K562 (cell line): ENCODE data around the gene MTMR4. TPM values are rescaled to one million over a fixed set of nuclear protein-coding genes. Genes with fewer than 3 reads are reported as not detected.
"Not testable (repeated sequence)": the region's sequence is repeated elsewhere in the genome, so short reads cannot be mapped to it uniquely, and the experiment has no call there.

Experiments
- ATAC-seq: fragments of 200-7000 bp; cut with Tn5 transposase; 3 replicates; pipeline ENCODE4 v1.9.1; 2020; ENCODE audit warnings: moderate library complexity
- BruUV-seq: library from RNA; stranded (reverse); fragments of 400-500 nt; replicated peaks from 2 replicates; lab custom pipeline; 2021; lab: Mats Ljungman, UMichigan
- CTCF ChIA-PET: fragments of 300-600 bp; formaldehyde crosslinking; extraction: SDS; loops from one replicate; lab custom pipeline; 2021; ENCODE audit warnings: low intra/inter-chr PET ratio; lab: Yijun Ruan, JAX
- POLR2A ChIA-PET: fragments of 300-600, 350-650 bp; sonication (Branson Sonifier 250); formaldehyde crosslinking; extraction: SDS; loops from one replicate; lab custom pipeline; 2021; ENCODE audit warnings: antibody characterized with exemption, inconsistent platforms; lab: Yijun Ruan, JAX
- DNase-seq, 4 experiments: peaks; one replicate each; pipeline versions ENCODE4 v3.0.0 to v3.0.0-alpha.2; 2011 to 2018; ENCODE audit warnings: low spot score in 3 of 4, mixed read lengths in 3 of 4; ENCODE audit errors: extremely low read depth in 1 of 4
- FAIRE-seq: peaks from 2 replicates; lab custom pipeline; 2011; peaks lifted over from hg19 to GRCh38; lab: Jason Lieb, UNC
- H2AFZ ChIP-seq: 2 replicates; pipeline ENCODE4 v1.6.0; 2011; ENCODE audit warnings: low read depth, low read length, control low read depth, inconsistent platforms
- H3K27ac ChIP-seq: fragments of 200-600 bp; 3 replicates; pipeline ENCODE4 v1.8.0; 2011; ENCODE audit warnings: low read depth, mild to moderate bottlenecking, control low read depth, inconsistent platforms, low read length, moderate library complexity, mixed read lengths; ENCODE audit errors: extremely low read depth
- H3K27me3 ChIP-seq, 2 experiments: fragments of 300-600 bp in 1 of 2; 2 replicates in 1 of 2; 3 replicates in 1 of 2; pipeline versions ENCODE4 v1.6.0 to v1.8.0; 2011; ENCODE audit warnings: inconsistent platforms in 2 of 2, low read length in 2 of 2, mild to moderate bottlenecking in 1 of 2, mixed read lengths in 1 of 2, moderate library complexity in 1 of 2; ENCODE audit not compliant: control insufficient read depth in 2 of 2, insufficient read depth in 2 of 2
- H3K36me3 ChIP-seq: fragments of 300-600 bp; 3 replicates; pipeline ENCODE4 v1.8.0; 2011; ENCODE audit warnings: mild to moderate bottlenecking, low read length, inconsistent platforms; ENCODE audit not compliant: control insufficient read depth, insufficient read depth
- H3K4me1 ChIP-seq, 2 experiments: fragments of 200-600 bp in 1 of 2; replicated peaks in 1 of 2; 2 replicates in 1 of 2; 3 replicates in 1 of 2; pipeline versions ENCODE4 v1.5.1 to v1.8.0; 2011; ENCODE audit warnings: inconsistent platforms in 2 of 2, low read length in 2 of 2, mild to moderate bottlenecking in 1 of 2, mixed read lengths in 1 of 2, moderate library complexity in 1 of 2; ENCODE audit not compliant: control insufficient read depth in 2 of 2, insufficient read depth in 2 of 2
- H3K4me2 ChIP-seq: 2 replicates; pipeline ENCODE4 v1.6.1; 2011; ENCODE audit warnings: low read length, control low read depth, inconsistent platforms, mixed read lengths; ENCODE audit not compliant: insufficient read depth
- H3K4me3 ChIP-seq: fragments of 200-600 bp; sonication (generic), shearing (Covaris generic); 2 replicates; pipeline ENCODE4 v1.5.1; 2016; ENCODE audit warnings: control low read depth, inconsistent platforms
- H3K79me2 ChIP-seq: fragments of 200-600 bp; 3 replicates; pipeline ENCODE4 v1.8.0; 2011; ENCODE audit warnings: low read length, inconsistent platforms; ENCODE audit not compliant: control insufficient read depth, insufficient read depth
- H3K9ac ChIP-seq, 2 experiments: 2 replicates each; pipeline versions ENCODE4 v1.6.0 to v1.6.1; 2011; ENCODE audit warnings: low read depth in 2 of 2, low read length in 2 of 2, control low read depth in 1 of 2, inconsistent platforms in 1 of 2, mild to moderate bottlenecking in 1 of 2, mixed read lengths in 1 of 2; ENCODE audit not compliant: insufficient read depth in 1 of 2
- H3K9me1 ChIP-seq: one replicate; pipeline ENCODE4 v1.6.0; 2011; ENCODE audit warnings: inconsistent platforms, mild to moderate bottlenecking, low read length, moderate library complexity; ENCODE audit not compliant: control insufficient read depth, insufficient read depth
- H3K9me3 ChIP-seq: replicated peaks from 2 replicates; pipeline ENCODE4 v1.5.1; 2011; ENCODE audit warnings: low read depth, low read length, inconsistent platforms; ENCODE audit not compliant: control insufficient read depth, insufficient read depth
- H4K20me1 ChIP-seq: replicated peaks from 2 replicates; pipeline ENCODE4 v1.6.1; 2011; ENCODE audit warnings: low read length, inconsistent platforms, mixed read lengths; ENCODE audit not compliant: control insufficient read depth, insufficient read depth
- CLOCK ChIP-seq: fragments of 250-450 bp; sonication (Bioruptor Pico); IDR thresholded peaks from 2 replicates; pipeline ENCODE4 v1.4.0; 2020; ENCODE audit warnings: mild to moderate bottlenecking, moderate library complexity, borderline replicate concordance
- MAFF ChIP-seq: IDR thresholded peaks from 2 replicates; pipeline ENCODE4 v1.6.1; 2012; ENCODE audit warnings: low read length, improper control_type of control experiment
- MCM5 ChIP-seq: fragments of 450-650 bp; IDR thresholded peaks from 2 replicates; pipeline ENCODE4 v1.6.1; 2016; ENCODE audit warnings: low read depth
- PCBP2 ChIP-seq: fragments of 200-400 bp; formaldehyde crosslinking; IDR thresholded peaks from 2 replicates; pipeline ENCODE4 v1.6.1; 2018; ENCODE audit warnings: low read length, low read depth, mild to moderate bottlenecking, moderate library complexity; ENCODE audit not compliant: poor library complexity, severe bottlenecking
- SMAD1 ChIP-seq: fragments of 150-350 bp; IDR thresholded peaks from 2 replicates; pipeline ENCODE4 v1.6.1; 2014; ENCODE audit warnings: low read length, low read depth; ENCODE audit not compliant: partially characterized antibody
- U2AF1 ChIP-seq: fragments of 200-400 bp; formaldehyde crosslinking; optimal IDR thresholded peaks from 2 replicates; pipeline ENCODE3; 2017; ENCODE audit warnings: mild to moderate bottlenecking, low read depth, low read length, moderate library complexity
- ZNF184 ChIP-seq: sonication (generic); formaldehyde crosslinking; IDR thresholded peaks from 2 replicates; pipeline ENCODE4 v1.5.0; 2020; ENCODE audit warnings: missing genetic modification reagents
- WGBS: fragments of 100-300 bp; shearing (Covaris generic); methylation state at CpG from one replicate; pipeline ENCODE4 v1.1.6; 2016; ENCODE audit warnings: low coverage, mixed read lengths; ENCODE audit not compliant: insufficient coverage; ENCODE audit errors: missing lambda C conversion rate; 5-methylcytosine and 5-hydroxymethylcytosine counted together
- in situ Hi-C: fragments of 300-500 bp; cut with MboI; formaldehyde crosslinking; loops from 4 replicates; pipeline ENCODE4 v1.15.0; 2018; ENCODE audit warnings: inconsistent platforms, mixed read lengths
- intact Hi-C: fragments of 100-400 bp; cut with micrococcal nuclease; formaldehyde crosslinking; loops from 2 replicates; pipeline ENCODE4 v1.14.2; 2022
- polyA plus RNA-seq, 8 experiments: library from polyadenylated mRNA; depleted of rRNA in 4 of 8; stranded (reverse) in 5 of 8; unstranded in 3 of 8; fragments of >200 nt; fragmentation: Nextera tagmentation in 2 of 8; fragmentation: Illumina TruSeq in 1 of 8; extraction: Ambion mirVana in 2 of 8; extraction: Trizol in 1 of 8; gene quantifications; 2 replicates each; pipeline versions ENCODE4 v1.2.1 to v1.2.3, GENCODE V29; 2011 to 2014; ENCODE audit warnings: inconsistent platforms in 1 of 8, missing spikeins in 1 of 8
- total RNA-seq, 7 experiments: library from RNA; depleted of rRNA in 6 of 7; stranded (reverse); fragments of >200 nt in 6 of 7; fragmentation: Illumina TruSeq in 2 of 7; extraction: Trizol in 2 of 7; gene quantifications; 2 replicates each; pipeline versions ENCODE4 v1.2.1 to v1.2.3, GENCODE V29; 2011 to 2021; ENCODE audit warnings: low replicate concordance in 1 of 7

MTMR4 gene
- total and polyA plus RNA-seq, 9 of the 15 experiments (the other 6 are each of a cell fraction or from before 2014, with no cell fraction given) = 8.8 to 45.7 (median 28.7) TPM

GRCh38 chr17:58503866-58504265, 10.6 kb downstream of the MTMR4 start:
- Histone ChIP-seq H3K4me3 (no peak overlapping the region), H3K9ac (no peak overlapping the region), H3K79me2 (no peaks in the 10 kb centered on the region), H3K9me1 (no peaks in the 10 kb centered on the region), H3K36me3 (peaks cover 84% of the 10 kb centered on the region), H2AFZ (no peak overlapping the region), H4K20me1 (no peaks in the 10 kb centered on the region), H3K4me1 (no peaks in the 10 kb centered on the region), H3K27ac (no peak overlapping the region), H3K9me3 (no peaks in the 10 kb centered on the region), H3K4me2 (no peak overlapping the region), H3K27me3 (no peaks in the 10 kb centered on the region)
- intact Hi-C loops = no loop called here
- no peak for FAIRE-seq
- 94% methylated on average over 8 of the region's 8 CpGs for WGBS
- in situ Hi-C loops = no loop called here
- CTCF ChIA-PET = no interaction called here
- POLR2A ChIA-PET = interaction anchor here (0.7 to 5.4 kb wide), 3 partner anchors 10 to 38 kb away, joined by 3 to 26 read pairs (median 8); partner anchors contain the start of gene MTMR4
- no TSS peak for BruUV-seq
- TF ChIP-seq MCM5 (no peak), SMAD1 (no peak), ZNF184 (CRISPR knock-in tag) (no peak), MAFF (no peak), CLOCK (no peak), PCBP2 (no peak), U2AF1 (no peak)
- DNase-seq = no peak
- no peak for ATAC-seq

- H3K27ac ChIP-seq, BruUV-seq, in situ Hi-C loops, DNase-seq, H4K20me1 ChIP-seq, H3K4me1 ChIP-seq, H3K27me3 ChIP-seq, CTCF ChIA-PET, ATAC-seq, FAIRE-seq, H3K9me1 ChIP-seq, H3K4me3 ChIP-seq, H3K9me3 ChIP-seq, H2AFZ ChIP-seq, intact Hi-C loops, H3K79me2 ChIP-seq, H3K9ac ChIP-seq, H3K4me2 ChIP-seq: not testable (repeated sequence)
- POLR2A ChIA-PET = interaction anchor here (1.4 to 5.4 kb wide), 2 partner anchors 9 to 12 kb away, joined by 8 to 26 read pairs; partner anchors contain the start of gene MTMR4
- H3K36me3 ChIP-seq = peaks cover 82% of the 10 kb centered on the region
- WGBS = 84% methylated on average over 6 of the region's 6 CpGs
Measured at GRCh38 chr17:58503134-58503533, 11.3 kb downstream of the MTMR4 start.
